ENCODE measurements around the gene MTHFD1L.
"Not testable (repeated sequence)": the region's sequence is repeated elsewhere in the genome, so short reads cannot be mapped to it uniquely, and the experiment has no call there.

MTHFD1L gene

DNA sequence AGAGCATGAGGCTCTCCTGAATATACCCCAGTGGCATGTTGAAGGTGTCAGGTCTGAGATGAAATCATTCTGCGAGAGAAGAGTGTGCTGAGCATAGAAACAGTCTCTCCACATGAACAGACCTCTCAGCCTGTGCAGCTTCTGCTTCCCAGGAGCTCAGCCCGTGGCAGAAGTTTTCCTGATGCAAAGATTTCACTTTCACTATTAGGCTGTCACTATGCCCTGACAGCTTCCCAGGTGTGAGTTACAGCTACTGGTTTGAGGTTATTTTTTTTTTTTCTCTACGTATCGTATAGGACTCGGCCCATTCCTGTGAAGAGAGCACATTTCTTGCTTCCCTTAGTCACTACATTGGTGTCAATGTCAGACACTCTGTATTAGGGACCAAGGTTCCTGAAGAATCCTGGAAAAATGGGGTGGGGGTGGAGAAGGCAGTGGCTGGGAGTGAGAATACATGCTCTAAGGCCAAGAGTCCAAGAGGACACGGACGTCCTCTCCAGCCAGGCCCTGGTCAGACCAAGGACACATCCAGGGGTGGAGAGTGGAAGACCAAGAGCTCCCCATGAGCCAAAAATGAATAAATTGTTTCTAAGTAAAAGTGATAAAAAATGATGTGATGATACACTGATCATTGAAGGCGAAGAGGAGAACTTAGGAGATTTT, 253.1 kb downstream of the MTHFD1L start:
- TF ChIP-seq, protein P1, sequence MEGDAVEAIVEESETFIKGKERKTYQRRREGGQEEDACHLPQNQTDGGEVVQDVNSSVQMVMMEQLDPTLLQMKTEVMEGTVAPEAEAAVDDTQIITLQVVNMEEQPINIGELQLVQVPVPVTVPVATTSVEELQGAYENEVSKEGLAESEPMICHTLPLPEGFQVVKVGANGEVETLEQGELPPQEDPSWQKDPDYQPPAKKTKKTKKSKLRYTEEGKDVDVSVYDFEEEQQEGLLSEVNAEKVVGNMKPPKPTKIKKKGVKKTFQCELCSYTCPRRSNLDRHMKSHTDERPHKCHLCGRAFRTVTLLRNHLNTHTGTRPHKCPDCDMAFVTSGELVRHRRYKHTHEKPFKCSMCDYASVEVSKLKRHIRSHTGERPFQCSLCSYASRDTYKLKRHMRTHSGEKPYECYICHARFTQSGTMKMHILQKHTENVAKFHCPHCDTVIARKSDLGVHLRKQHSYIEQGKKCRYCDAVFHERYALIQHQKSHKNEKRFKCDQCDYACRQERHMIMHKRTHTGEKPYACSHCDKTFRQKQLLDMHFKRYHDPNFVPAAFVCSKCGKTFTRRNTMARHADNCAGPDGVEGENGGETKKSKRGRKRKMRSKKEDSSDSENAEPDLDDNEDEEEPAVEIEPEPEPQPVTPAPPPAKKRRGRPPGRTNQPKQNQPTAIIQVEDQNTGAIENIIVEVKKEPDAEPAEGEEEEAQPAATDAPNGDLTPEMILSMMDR (IDR thresholded peaks at IDR 0.05; ENCODE audit: low read depth, low read length) = no peak

DNA sequence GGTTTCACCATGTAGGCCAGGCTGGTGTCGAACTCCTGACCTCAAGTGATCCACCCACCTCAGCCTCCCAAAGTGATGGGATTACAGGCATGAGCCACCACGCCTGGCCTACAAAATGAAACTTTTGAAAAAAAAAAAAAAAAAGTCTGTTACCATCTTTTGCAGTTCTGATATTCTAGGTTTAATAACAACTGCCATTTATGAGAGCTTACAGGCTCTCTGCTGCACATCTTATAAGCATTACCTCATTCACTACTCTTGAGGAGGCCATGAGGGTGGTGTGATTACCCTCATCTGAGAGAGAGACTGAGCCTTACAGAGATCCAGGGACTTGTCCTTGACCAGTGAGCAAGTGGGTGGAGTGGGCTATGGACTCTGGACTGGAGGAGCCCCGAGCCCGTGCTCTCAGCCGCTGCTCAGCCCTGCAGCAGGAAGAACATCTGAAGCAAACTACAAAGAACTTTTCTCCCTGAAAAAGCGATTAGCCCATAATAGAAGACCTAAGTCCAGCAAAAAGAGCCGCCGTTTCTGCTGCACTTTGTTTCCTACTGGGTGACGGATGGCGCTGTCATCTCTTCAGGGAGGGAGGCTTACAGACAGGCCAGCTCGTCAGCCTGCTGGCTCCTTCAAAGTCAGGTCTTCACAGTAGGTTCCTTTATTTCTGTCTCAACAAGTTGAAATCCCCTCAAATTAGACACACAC, 254.5 kb downstream of the MTHFD1L start:
- no peak for DNase-seq (ENCODE audit: low read depth in 2 of 2)
- H3K4me3 ChIP-seq (replicated peaks in 1 of 2; ENCODE audit: low read depth in 2 of 2, low read length in 2 of 2) = no peak overlapping the region
- TF ChIP-seq, protein P1 (IDR thresholded peaks at IDR 0.05; ENCODE audit: low read depth, low read length) = no peak

More for the DNA sequence above, 253.1 kb downstream of the MTHFD1L start:
- H3K4me3 ChIP-seq (replicated peaks in 1 of 2; ENCODE audit: low read depth in 2 of 2, low read length in 2 of 2) = no peak overlapping the region
- DNase-seq (ENCODE audit: low read depth in 2 of 2) = no peak

DNA sequence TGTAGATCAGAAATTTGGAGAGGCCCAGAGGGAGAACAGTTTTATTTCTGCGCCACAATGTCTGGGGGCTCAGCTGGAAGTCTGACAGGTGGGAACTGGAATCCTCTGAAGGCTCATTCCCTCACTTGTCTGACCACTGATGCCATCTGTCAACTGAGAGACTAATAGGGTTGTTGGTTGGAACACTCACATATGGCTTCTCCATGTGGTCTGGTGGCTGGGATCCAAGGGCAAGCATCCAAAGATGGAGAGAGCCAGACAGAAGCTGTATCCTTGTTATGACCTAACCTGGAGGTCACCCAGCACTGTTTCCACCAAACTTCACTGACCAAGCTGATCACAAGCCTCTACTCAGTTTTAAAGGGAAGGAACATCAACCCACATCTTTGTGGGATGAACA, 256.4 kb downstream of the MTHFD1L start:
- TF ChIP-seq, protein P1 (IDR thresholded peaks at IDR 0.05; ENCODE audit: low read depth, low read length) = no peak
- no peak overlapping the region for H3K4me3 ChIP-seq (replicated peaks in 1 of 2; ENCODE audit: low read depth in 2 of 2, low read length in 2 of 2)
- DNase-seq (ENCODE audit: low read depth in 2 of 2) = peak in 1 of 2 donors; percentile 30

DNA sequence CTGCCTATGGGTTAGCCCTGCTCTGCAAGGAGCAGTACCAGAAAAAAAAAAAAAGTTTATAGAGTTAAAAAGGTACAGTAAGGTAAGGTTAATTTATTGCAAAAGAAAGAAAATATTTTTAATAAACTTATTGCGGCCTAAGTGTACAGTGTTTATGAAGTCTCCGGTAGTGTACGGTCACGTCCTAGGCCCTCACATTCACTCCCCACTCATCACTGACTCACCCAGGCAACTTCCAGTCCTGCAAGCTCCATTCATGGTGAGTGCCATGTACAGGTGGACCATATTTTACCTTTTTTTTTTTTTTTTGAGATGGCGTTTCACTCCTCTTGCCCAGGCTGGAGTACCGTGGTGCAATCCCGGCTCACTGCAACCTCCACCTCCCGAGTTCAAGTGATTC, 258.1 kb downstream of the MTHFD1L start:
- DNase-seq (ENCODE audit: low read depth in 2 of 2); H3K4me3 ChIP-seq (replicated peaks in 1 of 2; ENCODE audit: low read depth in 2 of 2, low read length in 2 of 2): not testable (repeated sequence)

DNA sequence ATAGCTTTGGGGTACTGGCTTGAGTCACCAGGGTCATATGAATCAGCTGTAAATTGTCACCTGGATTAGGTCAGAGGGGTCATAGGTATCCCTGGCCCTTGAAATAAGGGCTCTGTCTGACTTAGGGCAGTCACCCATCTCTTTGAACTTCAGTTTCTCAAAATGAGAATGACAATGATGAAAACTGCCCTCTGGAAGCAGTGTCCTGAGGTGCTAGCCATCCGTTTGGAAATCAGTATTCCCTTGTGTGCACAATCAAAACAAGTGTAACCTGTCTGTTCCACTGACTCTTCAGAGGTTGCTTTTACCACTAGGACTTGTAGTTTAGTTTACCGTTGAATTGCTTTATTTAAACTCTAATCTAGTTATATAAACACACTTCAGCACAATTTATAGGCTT, 259.7 kb downstream of the MTHFD1L start:
- not testable (repeated sequence) for DNase-seq (ENCODE audit: low read depth in 2 of 2); H3K4me3 ChIP-seq (replicated peaks in 1 of 2; ENCODE audit: low read depth in 2 of 2, low read length in 2 of 2)

DNA sequence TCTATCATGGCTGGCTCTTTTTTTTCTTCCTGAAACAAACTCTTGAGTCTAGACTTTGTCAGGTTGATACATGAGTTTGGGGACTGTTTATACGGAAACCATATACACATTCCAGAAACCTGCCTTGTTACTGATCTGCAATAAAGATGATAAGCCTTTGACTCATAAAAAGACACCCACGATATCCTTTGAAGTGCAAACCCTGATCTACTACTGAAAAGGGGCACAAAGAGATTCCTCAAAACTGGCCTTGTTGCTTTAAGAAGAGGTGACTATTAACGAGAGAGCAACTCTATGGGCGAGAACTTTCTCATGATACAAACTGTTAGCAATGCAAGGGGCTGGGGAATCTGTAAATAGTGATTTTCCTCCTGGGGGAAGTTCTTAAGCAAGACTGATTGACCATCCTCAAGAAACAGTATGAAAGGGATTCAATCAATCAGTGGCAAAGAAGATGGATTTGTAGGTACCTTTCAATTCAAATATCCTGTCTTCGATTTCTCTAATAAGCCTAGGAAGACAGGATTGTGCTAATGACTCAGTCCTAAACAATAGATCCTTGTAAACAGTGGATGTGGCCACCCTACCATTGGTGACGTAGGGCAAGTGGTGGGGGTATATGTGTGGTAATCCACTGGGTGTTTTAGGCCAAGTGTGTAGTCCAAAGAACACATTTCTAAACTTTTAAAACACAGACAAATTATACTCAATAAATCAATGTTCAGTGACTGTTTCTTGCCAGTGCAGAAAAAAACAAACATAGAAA, 260.3 kb downstream of the MTHFD1L start:
- not testable (repeated sequence) for H3K4me3 ChIP-seq (replicated peaks in 1 of 2; ENCODE audit: low read depth in 2 of 2, low read length in 2 of 2)
- DNase-seq (ENCODE audit: low read depth in 2 of 2) = peak in 1 of 2 donors; percentile 67

DNA sequence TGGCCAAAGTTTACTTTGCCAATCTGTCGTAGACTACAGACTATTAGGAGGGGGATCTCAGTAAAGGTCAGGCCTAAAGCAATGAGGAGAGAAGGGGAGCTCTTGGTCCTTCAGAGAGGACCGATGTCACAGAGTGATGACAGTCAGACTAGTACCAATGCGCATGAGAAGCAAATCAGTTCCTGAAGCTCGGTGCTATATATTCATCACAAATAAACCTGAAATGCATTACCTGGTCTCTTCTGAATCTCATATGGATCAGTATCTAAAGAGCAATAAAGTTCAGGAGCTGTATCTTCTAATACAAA, 260.9 kb downstream of the MTHFD1L start:
- not testable (repeated sequence) for H3K4me3 ChIP-seq (replicated peaks in 1 of 2; ENCODE audit: low read depth in 2 of 2, low read length in 2 of 2); DNase-seq (ENCODE audit: low read depth in 2 of 2)

DNA sequence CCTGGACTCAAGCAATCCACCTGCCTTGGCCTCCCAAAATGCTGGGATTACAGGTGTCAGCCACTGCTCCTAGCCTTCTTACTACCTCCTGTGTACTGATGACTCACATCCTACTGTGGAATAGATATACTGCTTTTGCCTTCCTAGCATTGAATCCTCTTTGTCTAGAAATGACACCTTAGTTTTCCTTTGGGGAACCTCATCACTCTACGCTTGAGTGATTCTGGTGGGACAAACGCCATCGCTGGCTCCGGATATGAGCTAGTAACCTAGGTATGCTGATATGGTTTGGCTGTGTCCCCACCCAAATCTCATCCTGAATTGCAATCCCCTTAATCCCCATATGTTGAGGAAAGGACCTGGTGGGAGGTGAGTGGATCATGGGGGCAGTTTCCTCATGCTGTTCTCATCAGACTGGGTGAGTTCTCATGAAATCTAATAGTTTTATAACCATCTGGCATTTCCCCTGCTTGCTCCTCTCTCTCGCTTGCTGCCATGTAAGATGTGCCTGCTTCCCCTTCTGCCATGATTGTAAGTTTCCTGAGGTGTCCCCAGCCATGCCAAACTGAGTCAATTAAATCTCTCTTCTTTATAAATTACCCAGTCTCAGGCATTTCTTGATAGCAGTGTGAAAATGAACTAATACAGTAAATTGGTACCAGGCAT, 261.8 kb downstream of the MTHFD1L start:
- H3K4me3 ChIP-seq (replicated peaks in 1 of 2; ENCODE audit: low read depth in 2 of 2, low read length in 2 of 2); DNase-seq (ENCODE audit: low read depth in 2 of 2): not testable (repeated sequence)

DNA sequence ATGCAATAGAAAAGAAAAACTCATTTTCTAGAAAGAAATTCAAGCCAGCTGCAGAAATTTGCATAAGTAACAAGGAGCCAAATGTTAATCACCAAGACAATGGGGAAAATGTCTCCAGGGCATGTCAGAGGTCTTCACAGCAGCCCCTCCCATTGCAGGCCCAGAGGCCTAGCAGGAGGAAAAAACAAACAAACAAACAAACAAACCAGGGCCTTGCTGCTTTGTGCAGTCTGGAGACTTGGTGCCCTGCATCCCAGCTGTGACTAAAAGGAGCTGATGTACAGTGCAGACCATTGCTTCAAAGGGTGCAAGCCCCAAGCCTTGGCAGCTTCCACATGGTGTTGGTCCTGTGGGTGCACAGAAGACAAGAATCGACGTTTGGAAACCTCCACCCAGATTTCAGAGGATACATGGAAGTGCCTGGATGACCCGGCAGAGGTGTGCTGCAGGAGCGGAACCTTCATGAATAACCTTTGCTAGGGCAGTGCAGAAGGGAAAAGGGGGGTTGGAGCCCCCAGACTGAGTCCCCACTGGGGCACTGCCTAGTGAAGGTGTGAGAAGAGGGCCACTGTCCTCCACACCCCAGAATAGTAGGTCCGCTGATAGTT, 263.4 kb downstream of the MTHFD1L start:
- DNase-seq (ENCODE audit: low read depth in 2 of 2) = no peak
- TF ChIP-seq, protein P1 (IDR thresholded peaks at IDR 0.05; ENCODE audit: low read depth, low read length) = no peak

More for the DNA sequence above, 263.4 kb downstream of the MTHFD1L start:
- no peak overlapping the region for H3K4me3 ChIP-seq (replicated peaks in 1 of 2; ENCODE audit: low read depth in 2 of 2, low read length in 2 of 2)
